DND-41 (cell line): ENCODE data around the gene MACC1.

Experiments
- ATAC-seq: fragments of 200-7000 bp; cut with Tn5 transposase; 3 replicates; pipeline ENCODE4 v1.9.1; 2021; ENCODE audit warnings: low read depth; ENCODE audit not compliant: insufficient read depth
- DNase-seq: peaks from one replicate; pipeline ENCODE4 v3.0.0-alpha.2; 2020
- H2AFZ ChIP-seq: 2 replicates; pipeline ENCODE4 v1.6.0; 2012; ENCODE audit warnings: low read depth, low read length
- H3K27ac ChIP-seq: 2 replicates; pipeline ENCODE4 v1.5.1; 2012; ENCODE audit warnings: low read length, inconsistent platforms
- H3K27me3 ChIP-seq: fragments of 200-600 bp; sonication (generic); 2 replicates; pipeline ENCODE4 v1.6.0; 2012; ENCODE audit warnings: low read length, mild to moderate bottlenecking, inconsistent platforms; ENCODE audit not compliant: insufficient read depth, poor library complexity
- H3K36me3 ChIP-seq: 2 replicates; pipeline ENCODE4 v1.5.1; 2012; ENCODE audit warnings: low read length, inconsistent platforms; ENCODE audit not compliant: insufficient read depth
- H3K4me1 ChIP-seq: 2 replicates; pipeline ENCODE4 v1.5.1; 2012; ENCODE audit warnings: mild to moderate bottlenecking, low read length; ENCODE audit not compliant: insufficient read depth
- H3K4me2 ChIP-seq: 2 replicates; pipeline ENCODE4 v1.6.0; 2012; ENCODE audit warnings: mild to moderate bottlenecking, moderate library complexity, low read length, inconsistent platforms; ENCODE audit not compliant: insufficient read depth
- H3K4me3 ChIP-seq, 2 experiments: fragments of 200-600 bp in 1 of 2; shearing (Covaris generic) in 1 of 2; 2 replicates each; pipeline ENCODE4 v1.5.1; 2012 to 2016; ENCODE audit warnings: inconsistent platforms in 2 of 2, low read length in 2 of 2, mild to moderate bottlenecking in 2 of 2, low read depth in 1 of 2, moderate library complexity in 1 of 2
- H3K79me2 ChIP-seq: 2 replicates; pipeline ENCODE4 v1.6.0; 2012; ENCODE audit warnings: low read length, inconsistent platforms; ENCODE audit not compliant: insufficient read depth
- H3K9ac ChIP-seq: 2 replicates; pipeline ENCODE4 v1.6.0; 2012; ENCODE audit warnings: low read depth, mild to moderate bottlenecking, inconsistent platforms, low read length, moderate library complexity
- H3K9me3 ChIP-seq: 2 replicates; pipeline ENCODE4 v1.5.1; 2012; ENCODE audit warnings: low read length, moderate library complexity, mild to moderate bottlenecking, inconsistent platforms; ENCODE audit not compliant: insufficient read depth, severe bottlenecking
- H4K20me1 ChIP-seq: 2 replicates; pipeline ENCODE4 v1.6.0; 2012; ENCODE audit warnings: low read length; ENCODE audit not compliant: insufficient read depth
- EZH2 ChIP-seq: IDR thresholded peaks from 3 replicates; pipeline ENCODE4 v1.6.1; 2012; ENCODE audit warnings: borderline replicate concordance, low read depth, mild to moderate bottlenecking, moderate library complexity, low read length, inconsistent platforms; ENCODE audit not compliant: severe bottlenecking
- TF ChIP-seq, protein P1 (sequence below): IDR thresholded peaks from 2 replicates; pipeline ENCODE4 v1.5.1; 2012; ENCODE audit warnings: borderline replicate concordance, low read length, moderate library complexity, mild to moderate bottlenecking; ENCODE audit not compliant: poor library complexity, severe bottlenecking; ENCODE audit errors: extremely low read depth

The MACC1 gene

DNA sequence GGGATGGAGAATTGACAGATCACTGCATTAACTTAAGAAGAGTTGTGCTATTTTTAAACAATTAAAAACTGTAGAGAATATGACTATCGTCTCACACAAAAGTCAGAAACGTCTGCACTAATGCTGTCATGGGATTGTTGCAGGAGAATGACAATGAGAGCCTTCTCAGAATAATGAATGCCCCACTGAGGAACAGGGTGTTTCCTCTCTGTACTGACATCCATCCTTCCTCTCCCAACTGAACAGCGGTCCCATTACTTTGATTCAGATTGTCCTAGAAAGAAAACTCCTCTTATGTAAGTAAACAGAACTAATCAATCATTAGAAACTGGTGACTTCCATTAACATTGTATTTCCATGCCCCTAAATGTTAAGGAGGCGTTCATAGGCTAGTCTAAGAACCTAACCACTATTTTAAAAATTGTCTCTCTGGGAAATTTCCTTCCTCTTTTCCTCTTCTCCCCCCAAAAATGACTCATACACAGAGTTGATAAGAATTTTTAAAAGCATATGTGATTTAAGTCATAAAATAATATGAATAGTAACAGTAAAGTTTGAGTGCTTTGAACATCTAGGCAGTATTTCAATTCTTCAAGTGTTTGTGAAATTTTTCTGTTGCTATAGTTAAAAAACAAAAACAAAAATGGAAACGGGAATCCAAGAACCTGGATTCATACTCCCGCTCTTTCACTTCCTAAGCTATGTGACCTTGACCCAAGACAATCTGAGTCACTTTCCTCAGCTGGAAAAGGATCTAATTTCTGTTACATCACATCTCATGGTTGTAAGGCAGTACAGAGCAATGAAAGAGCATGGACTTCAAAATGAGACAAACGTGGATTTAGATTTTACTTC lies 12.7 kb upstream of the MACC1 start:
- H3K9me3 ChIP-seq = no peaks in the 10 kb centered on the region
- H2AFZ ChIP-seq = no peak overlapping the region
- no peaks in the 10 kb centered on the region for H3K4me1 ChIP-seq
- H3K9ac ChIP-seq = no peak overlapping the region
- no peak for DNase-seq
- H3K36me3 ChIP-seq = no peaks in the 10 kb centered on the region
- H3K79me2 ChIP-seq = no peaks in the 10 kb centered on the region
- no peak for ATAC-seq
- no peaks in the 10 kb centered on the region for H4K20me1 ChIP-seq
- no peak for TF ChIP-seq EZH2
- TF ChIP-seq, protein P1, sequence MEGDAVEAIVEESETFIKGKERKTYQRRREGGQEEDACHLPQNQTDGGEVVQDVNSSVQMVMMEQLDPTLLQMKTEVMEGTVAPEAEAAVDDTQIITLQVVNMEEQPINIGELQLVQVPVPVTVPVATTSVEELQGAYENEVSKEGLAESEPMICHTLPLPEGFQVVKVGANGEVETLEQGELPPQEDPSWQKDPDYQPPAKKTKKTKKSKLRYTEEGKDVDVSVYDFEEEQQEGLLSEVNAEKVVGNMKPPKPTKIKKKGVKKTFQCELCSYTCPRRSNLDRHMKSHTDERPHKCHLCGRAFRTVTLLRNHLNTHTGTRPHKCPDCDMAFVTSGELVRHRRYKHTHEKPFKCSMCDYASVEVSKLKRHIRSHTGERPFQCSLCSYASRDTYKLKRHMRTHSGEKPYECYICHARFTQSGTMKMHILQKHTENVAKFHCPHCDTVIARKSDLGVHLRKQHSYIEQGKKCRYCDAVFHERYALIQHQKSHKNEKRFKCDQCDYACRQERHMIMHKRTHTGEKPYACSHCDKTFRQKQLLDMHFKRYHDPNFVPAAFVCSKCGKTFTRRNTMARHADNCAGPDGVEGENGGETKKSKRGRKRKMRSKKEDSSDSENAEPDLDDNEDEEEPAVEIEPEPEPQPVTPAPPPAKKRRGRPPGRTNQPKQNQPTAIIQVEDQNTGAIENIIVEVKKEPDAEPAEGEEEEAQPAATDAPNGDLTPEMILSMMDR = no peak
- H3K27ac ChIP-seq = no peak overlapping the region
- H3K27me3 ChIP-seq = no peaks in the 10 kb centered on the region
- H3K4me2 ChIP-seq = no peak overlapping the region
- no peak overlapping the region for H3K4me3 ChIP-seq

DNA sequence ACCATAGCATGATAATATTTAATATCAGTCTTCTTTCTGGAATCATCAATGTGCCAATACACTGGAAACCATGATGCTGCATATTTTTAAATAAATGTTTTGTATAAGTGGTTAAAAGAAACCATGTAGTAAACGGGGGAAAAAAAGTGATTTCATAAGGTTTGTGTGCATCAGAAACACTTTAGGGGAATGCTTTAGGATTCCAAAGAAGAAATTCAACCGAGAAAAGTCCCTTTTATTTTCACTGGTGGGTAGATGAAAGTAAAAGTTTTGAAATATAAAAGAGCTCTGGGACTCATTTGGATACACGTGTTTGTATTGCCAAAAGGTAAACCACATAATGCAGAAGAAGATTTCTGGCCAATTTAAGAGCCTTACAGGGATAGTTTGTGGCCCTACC lies 11.9 kb upstream of the MACC1 start:
- Histone ChIP-seq H3K4me3 (no peak overlapping the region), H3K27me3 (no peaks in the 10 kb centered on the region), H3K9me3 (no peaks in the 10 kb centered on the region), H3K79me2 (no peaks in the 10 kb centered on the region), H3K4me1 (no peaks in the 10 kb centered on the region), H3K4me2 (no peak overlapping the region), H2AFZ (no peak overlapping the region), H3K27ac (no peak overlapping the region), H4K20me1 (no peaks in the 10 kb centered on the region), H3K9ac (no peak overlapping the region), H3K36me3 (no peaks in the 10 kb centered on the region)
- TF ChIP-seq, protein P1 = no peak
- TF ChIP-seq EZH2 = no peak
- DNase-seq (no peak), ATAC-seq (no peak)

GRCh38 chr7:20228654-20229053 lies 11.5 kb upstream of the MACC1 start:
- no peak overlapping the region for H3K4me2 ChIP-seq
- no peak overlapping the region for H3K9ac ChIP-seq

More at GRCh38 chr7:20228654-20229053, 11.5 kb upstream of the MACC1 start:
- Histone ChIP-seq H3K79me2 (no peaks in the 10 kb centered on the region), H2AFZ (no peak overlapping the region), H3K4me3 (no peak overlapping the region), H3K27me3 (no peaks in the 10 kb centered on the region), H3K36me3 (no peaks in the 10 kb centered on the region), H3K4me1 (no peaks in the 10 kb centered on the region), H3K9me3 (no peaks in the 10 kb centered on the region), H3K27ac (no peak overlapping the region), H4K20me1 (no peaks in the 10 kb centered on the region)
- DNase-seq = no peak
- no peak for TF ChIP-seq EZH2
- TF ChIP-seq, protein P1 = no peak
- ATAC-seq = no peak
